Esophagus muscularis mucosa (tissue), 4 donors: ENCODE results near the gene ADGRV1. TPM values are rescaled to one million over a fixed set of nuclear protein-coding genes. Genes with fewer than 3 reads are reported as not detected.
A peak's percentile ranks its signal among the peaks of the same experiment; 100 is the strongest.

Experiments
- DNase-seq: peaks from one replicate; pipeline ENCODE4 v3.0.0-alpha.2; 2017; ENCODE audit errors: extremely low spot score
- H3K27ac ChIP-seq, 4 donors: fragments of 200-600 bp; sonication (generic); replicated peaks in 1 of 4; 1 replicate in 3 of 4; 2 replicates in 1 of 4; pipeline ENCODE4 v1.5.1; 2016 to 2019; ENCODE audit warnings: mild to moderate bottlenecking in 1 of 4
- H3K27me3 ChIP-seq, 4 donors: fragments of 200-600 bp; sonication (generic); one replicate each; pipeline versions ENCODE4 v1.5.1 to v1.6.0; 2016 to 2019
- H3K36me3 ChIP-seq, 4 donors: fragments of 200-600 bp; sonication (generic); one replicate each; pipeline ENCODE4 v1.5.1; 2016 to 2019
- H3K4me1 ChIP-seq, 4 donors: fragments of 200-600 bp; sonication (generic); one replicate each; pipeline ENCODE4 v1.5.1; 2016 to 2019
- H3K4me3 ChIP-seq, 4 donors: fragments of 200-600 bp; sonication (generic); 1 replicate in 2 of 4; 2 replicates in 2 of 4; pipeline ENCODE4 v1.5.1; 2016 to 2019; ENCODE audit warnings: mild to moderate bottlenecking in 4 of 4, moderate library complexity in 1 of 4
- H3K9me3 ChIP-seq, 4 donors: fragments of 200-600 bp; sonication (generic); 1 replicate in 3 of 4; 2 replicates in 1 of 4; pipeline ENCODE4 v1.5.1; 2016 to 2019
- EP300 ChIP-seq: sonication (generic); formaldehyde crosslinking; IDR thresholded peaks from one replicate; pipeline ENCODE4 v1.6.1; 2017; ENCODE audit warnings: antibody characterized with exemption
- POLR2A ChIP-seq: fragments of 450-650 bp; IDR thresholded peaks from one replicate; pipeline ENCODE4 v1.6.1; 2017; ENCODE audit warnings: antibody characterized with exemption, moderate library complexity, mild to moderate bottlenecking, low read depth
- POLR2AphosphoS5 ChIP-seq, 2 donors: sonication (generic); formaldehyde crosslinking; IDR thresholded peaks; one replicate each; pipeline ENCODE4 v1.6.1; 2017; ENCODE audit warnings: antibody characterized with exemption in 2 of 2
- WGBS: methylation state at CpG from one replicate; pipeline ENCODE4 v1.1.5; 2018; 5-methylcytosine and 5-hydroxymethylcytosine counted together
- intact Hi-C: fragments of 100-400 bp; cut with DNase I; formaldehyde crosslinking; loops from one replicate; pipeline ENCODE4 v1.15.1; 2023
- total RNA-seq, 4 donors: library from RNA; depleted of rRNA; stranded (reverse); fragments of >200 nt; gene quantifications; one replicate each; pipeline versions ENCODE4 v1.1.0 to v1.2.1, GENCODE V29; 2016
- TF ChIP-seq, protein P1 (sequence below), 3 experiments: fragments of 200-600 bp in 2 of 3; fragments of 450-650 bp in 1 of 3; sonication (generic) in 2 of 3; IDR thresholded peaks; one replicate each; pipeline ENCODE4 v1.5.1; 2017 to 2019; ENCODE audit warnings: antibody characterized with exemption in 3 of 3, mild to moderate bottlenecking in 2 of 3, moderate library complexity in 1 of 3

The ADGRV1 gene
- total RNA-seq, 4 donors from 2014 or later, result 0.42 to 1.4 (median 0.54) TPM

GRCh38 chr5:90554358-90555006, 4.1 kb upstream of the ADGRV1 start:
- Histone ChIP-seq H3K4me1 (peaks cover 10 to 16% (median 15%) of the 10 kb centered on the region in 4 donors), H3K4me3 (no peak overlapping the region), H3K27ac (no peak overlapping the region), H3K9me3 (no peaks in the 10 kb centered on the region), H3K27me3 (peaks cover 0 to 37% (median 17%) of the 10 kb centered on the region in 4 donors), H3K36me3 (no peaks in the 10 kb centered on the region)
- WGBS, result 71% methylated on average over 4 of the region's 4 CpGs
- TF ChIP-seq, protein P1, sequence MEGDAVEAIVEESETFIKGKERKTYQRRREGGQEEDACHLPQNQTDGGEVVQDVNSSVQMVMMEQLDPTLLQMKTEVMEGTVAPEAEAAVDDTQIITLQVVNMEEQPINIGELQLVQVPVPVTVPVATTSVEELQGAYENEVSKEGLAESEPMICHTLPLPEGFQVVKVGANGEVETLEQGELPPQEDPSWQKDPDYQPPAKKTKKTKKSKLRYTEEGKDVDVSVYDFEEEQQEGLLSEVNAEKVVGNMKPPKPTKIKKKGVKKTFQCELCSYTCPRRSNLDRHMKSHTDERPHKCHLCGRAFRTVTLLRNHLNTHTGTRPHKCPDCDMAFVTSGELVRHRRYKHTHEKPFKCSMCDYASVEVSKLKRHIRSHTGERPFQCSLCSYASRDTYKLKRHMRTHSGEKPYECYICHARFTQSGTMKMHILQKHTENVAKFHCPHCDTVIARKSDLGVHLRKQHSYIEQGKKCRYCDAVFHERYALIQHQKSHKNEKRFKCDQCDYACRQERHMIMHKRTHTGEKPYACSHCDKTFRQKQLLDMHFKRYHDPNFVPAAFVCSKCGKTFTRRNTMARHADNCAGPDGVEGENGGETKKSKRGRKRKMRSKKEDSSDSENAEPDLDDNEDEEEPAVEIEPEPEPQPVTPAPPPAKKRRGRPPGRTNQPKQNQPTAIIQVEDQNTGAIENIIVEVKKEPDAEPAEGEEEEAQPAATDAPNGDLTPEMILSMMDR (IDR thresholded peaks at IDR 0.05), result no peak
- TF ChIP-seq POLR2AphosphoS5 (IDR thresholded peaks at IDR 0.05) (no peak), POLR2A (no peak), EP300 (no peak)
- intact Hi-C loops, result no loop called here
- DNase-seq, result no peak

DNA sequence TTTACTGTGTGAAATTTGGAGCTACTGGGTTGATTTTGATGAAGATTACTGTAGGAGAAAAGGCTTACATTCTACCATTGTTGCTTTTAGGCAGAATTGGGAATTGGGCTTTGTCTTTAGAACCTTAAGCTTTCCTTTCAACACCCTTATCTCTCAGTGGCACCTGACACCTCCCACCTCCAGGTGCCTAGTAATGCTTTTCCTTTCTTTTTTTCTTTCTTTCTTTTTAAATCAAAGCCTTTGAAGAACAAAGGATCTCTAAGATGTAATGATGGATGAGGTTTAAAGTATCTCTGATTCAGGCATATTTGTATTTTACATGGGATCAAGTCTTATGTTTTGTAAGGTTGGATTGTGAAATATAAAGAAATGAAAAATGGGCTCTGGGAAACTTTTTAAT, 2.9 kb upstream of the ADGRV1 start:
- no peak for DNase-seq
- TF ChIP-seq, protein P1 (IDR thresholded peaks at IDR 0.05), result no peak
- TF ChIP-seq POLR2AphosphoS5 (IDR thresholded peaks at IDR 0.05) (no peak), POLR2A (no peak), EP300 (no peak)
- Histone ChIP-seq H3K4me1 (peaks cover 10 to 16% (median 15%) of the 10 kb centered on the region in 4 donors), H3K27ac (no peak overlapping the region), H3K27me3 (peaks cover 0 to 43% (median 17%) of the 10 kb centered on the region in 4 donors), H3K36me3 (no peaks in the 10 kb centered on the region), H3K9me3 (no peaks in the 10 kb centered on the region), H3K4me3 (no peak overlapping the region)
- intact Hi-C loops, result no loop called here

GRCh38 chr5:90557391-90557790, 1.2 kb upstream of the ADGRV1 start:
- 16% methylated on average over 9 of the region's 9 CpGs for WGBS
- Histone ChIP-seq H3K27me3 (peaks cover 0 to 52% (median 17%) of the 10 kb centered on the region in 4 donors), H3K36me3 (no peaks in the 10 kb centered on the region), H3K9me3 (no peaks in the 10 kb centered on the region), H3K4me1 (peaks cover 10 to 16% (median 15%) of the 10 kb centered on the region in 4 donors), H3K27ac (no peak overlapping the region), H3K4me3 (no peak overlapping the region)
- intact Hi-C loops, result no loop called here
- TF ChIP-seq POLR2A (no peak), POLR2AphosphoS5 (IDR thresholded peaks at IDR 0.05) (no peak), EP300 (no peak)
- TF ChIP-seq, protein P1 (IDR thresholded peaks at IDR 0.05), result no peak
- DNase-seq, result no peak

DNA sequence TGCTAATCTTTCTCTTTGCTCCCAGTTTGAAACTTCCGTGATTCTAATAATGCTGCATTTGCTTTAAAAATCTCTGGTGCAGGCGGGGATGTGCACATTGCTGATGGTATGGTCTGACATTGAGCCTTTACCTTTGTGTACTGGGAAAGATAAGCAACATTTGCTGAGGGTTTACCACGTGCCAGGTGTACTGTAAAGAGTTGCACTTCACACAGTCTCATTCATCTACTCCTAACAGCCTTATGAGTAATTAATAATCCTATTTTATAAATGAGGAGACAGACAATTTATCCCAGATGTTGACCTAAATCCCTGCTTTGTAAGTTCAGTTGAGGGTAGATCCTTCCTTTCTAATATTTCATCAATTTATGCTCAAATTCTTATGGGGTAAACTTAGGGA, 726 bp upstream of the ADGRV1 start:
- DNase-seq, result no peak
- Histone ChIP-seq H3K4me1 (peaks cover 10 to 16% (median 15%) of the 10 kb centered on the region in 4 donors), H3K4me3 (peak overlapping the region in 3 of 4 donors; percentile 40 to 53 (median 42)), H3K36me3 (no peaks in the 10 kb centered on the region), H3K27ac (no peak overlapping the region), H3K27me3 (peaks cover 0 to 52% (median 17%) of the 10 kb centered on the region in 4 donors), H3K9me3 (no peaks in the 10 kb centered on the region)
- intact Hi-C loops, result no loop called here
- TF ChIP-seq EP300 (no peak), POLR2AphosphoS5 (IDR thresholded peaks at IDR 0.05) (no peak), POLR2A (no peak)
- TF ChIP-seq, protein P1 (IDR thresholded peaks at IDR 0.05), result no peak
- WGBS, result 10% methylated on average over 3 of the region's 3 CpGs
